AG09309 (cell line): ENCODE data around the gene SYTL5.

Experiments
- DNase-seq: peaks from one replicate; pipeline ENCODE4 v3.0.0-alpha.2; 2010; ENCODE audit warnings: low read depth
- H3K4me3 ChIP-seq: 2 replicates; pipeline ENCODE4 v1.5.1; 2011; ENCODE audit warnings: mild to moderate bottlenecking, low read depth, low read length, moderate library complexity; ENCODE audit not compliant: control insufficient read depth
- CTCF ChIP-seq: IDR thresholded peaks from 2 replicates; pipeline ENCODE4 v1.5.1; 2011; ENCODE audit warnings: mild to moderate bottlenecking, low read depth, low read length, inconsistent platforms; ENCODE audit not compliant: insufficient read depth, control insufficient read depth; ENCODE audit errors: missing control alignments

SYTL5 gene

GRCh38 chrX:38172596-38172995 is 166.2 kb downstream of the SYTL5 start:
- no peak for TF ChIP-seq CTCF
- no peak overlapping the region for H3K4me3 ChIP-seq
- DNase-seq = no peak

GRCh38 chrX:38175139-38175538 is 168.8 kb downstream of the SYTL5 start:
- peak; percentile 57 for TF ChIP-seq CTCF
- no peak for DNase-seq
- no peak overlapping the region for H3K4me3 ChIP-seq

GRCh38 chrX:38178396-38178795 is 172.0 kb downstream of the SYTL5 start:
- DNase-seq = no peak
- no peak overlapping the region for H3K4me3 ChIP-seq
- TF ChIP-seq CTCF = no peak
